Bronchial epithelial cell (primary cell): ENCODE data around the gene BCL7B. TPM values are rescaled to one million over a fixed set of nuclear protein-coding genes. Genes with fewer than 3 reads are reported as not detected.
"Not testable (repeated sequence)": the region's sequence is repeated elsewhere in the genome, so short reads cannot be mapped to it uniquely, and the experiment has no call there.

Experiments used
- DNase-seq: peaks from one replicate; pipeline ENCODE4 v3.0.0-alpha.2; 2010; ENCODE audit warnings: low read depth
- FAIRE-seq: peaks from 2 replicates; lab custom pipeline; 2011; peaks lifted over from hg19 to GRCh38; lab: Jason Lieb, UNC
- H3K27me3 ChIP-seq: 2 replicates; pipeline ENCODE4 v1.5.1; 2011; ENCODE audit warnings: low read length; ENCODE audit not compliant: control insufficient read depth, insufficient read depth
- H3K36me3 ChIP-seq: 2 replicates; pipeline ENCODE4 v1.5.1; 2011; ENCODE audit warnings: low read length; ENCODE audit not compliant: control insufficient read depth, insufficient read depth
- H3K4me3 ChIP-seq: 2 replicates; pipeline ENCODE4 v1.5.1; 2011; ENCODE audit warnings: mild to moderate bottlenecking, low read depth, low read length, control low read depth
- CTCF ChIP-seq: IDR thresholded peaks from 2 replicates; pipeline ENCODE4 v1.5.1; 2011; ENCODE audit warnings: mild to moderate bottlenecking, moderate library complexity, low read length, control low read depth, inconsistent platforms; ENCODE audit not compliant: insufficient read depth, severe bottlenecking
- total RNA-seq: library from RNA; depleted of rRNA; stranded (reverse); fragments of >200 nt; gene quantifications from 2 replicates; pipeline ENCODE4 v1.2.1, GENCODE V29; 2014

BCL7B gene
- total RNA-seq, 1 donor from 2014 or later = 21.3 TPM

- H3K36me3 ChIP-seq = no peaks in the 10 kb centered on the region
- no peak overlapping the region for H3K4me3 ChIP-seq
- no peaks in the 10 kb centered on the region for H3K27me3 ChIP-seq
- FAIRE-seq (no peak), DNase-seq (no peak)
- no peak for TF ChIP-seq CTCF
Observed at GRCh38 chr7:73585196-73585595, 27.7 kb upstream of the BCL7B start.

DNA sequence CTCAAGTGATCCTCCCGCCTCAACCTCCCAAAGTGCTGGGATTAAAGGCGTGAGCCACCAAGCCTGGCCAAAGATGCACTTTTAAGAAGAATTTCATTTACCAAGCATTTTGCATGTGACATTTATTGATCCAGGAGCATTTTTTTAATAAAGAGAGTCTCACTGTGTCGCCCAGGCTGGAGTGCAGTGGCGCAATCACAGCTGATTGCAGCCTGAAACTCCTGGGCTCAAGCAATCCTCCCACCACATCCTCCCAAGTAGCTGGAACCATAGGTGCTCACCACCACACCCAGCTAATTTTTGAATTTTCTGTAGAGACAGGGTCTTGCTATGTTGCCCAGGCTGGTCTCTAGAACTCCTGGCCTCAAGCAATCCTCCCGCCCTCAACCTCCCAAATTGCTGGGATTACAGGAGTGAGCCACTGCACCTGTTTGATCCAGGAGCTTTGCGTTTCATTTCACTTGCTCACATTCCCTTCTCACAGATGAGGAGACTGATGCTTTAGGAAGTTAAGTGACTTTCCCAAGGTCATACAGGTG lies 25.2 kb upstream of the BCL7B start:
- H3K36me3 ChIP-seq = no peaks in the 10 kb centered on the region
- no peak for TF ChIP-seq CTCF
- FAIRE-seq = no peak
- H3K4me3 ChIP-seq = no peak overlapping the region
- no peak for DNase-seq
- no peaks in the 10 kb centered on the region for H3K27me3 ChIP-seq

DNA sequence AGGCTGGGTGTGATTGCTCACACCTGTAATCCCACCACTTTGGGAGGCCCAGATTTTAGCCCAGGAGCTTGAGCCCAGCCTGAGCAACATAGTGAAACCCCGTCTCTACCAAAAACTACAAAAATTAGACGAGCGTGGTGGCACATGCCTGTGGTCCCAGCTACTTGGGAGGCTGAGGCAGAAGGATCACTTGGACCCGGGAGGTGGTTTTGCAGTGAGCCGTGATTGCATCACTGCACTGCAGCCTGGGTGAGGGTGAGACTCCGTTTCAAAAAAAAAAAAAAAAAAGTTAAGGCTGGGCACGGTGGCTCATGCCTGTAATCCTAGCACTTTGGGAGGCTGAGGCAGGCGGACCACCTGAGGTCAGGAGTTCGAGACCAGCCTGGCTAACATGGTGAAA lies 23.5 kb upstream of the BCL7B start:
- H3K4me3 ChIP-seq, H3K36me3 ChIP-seq, FAIRE-seq, DNase-seq, H3K27me3 ChIP-seq: not testable (repeated sequence)

DNA sequence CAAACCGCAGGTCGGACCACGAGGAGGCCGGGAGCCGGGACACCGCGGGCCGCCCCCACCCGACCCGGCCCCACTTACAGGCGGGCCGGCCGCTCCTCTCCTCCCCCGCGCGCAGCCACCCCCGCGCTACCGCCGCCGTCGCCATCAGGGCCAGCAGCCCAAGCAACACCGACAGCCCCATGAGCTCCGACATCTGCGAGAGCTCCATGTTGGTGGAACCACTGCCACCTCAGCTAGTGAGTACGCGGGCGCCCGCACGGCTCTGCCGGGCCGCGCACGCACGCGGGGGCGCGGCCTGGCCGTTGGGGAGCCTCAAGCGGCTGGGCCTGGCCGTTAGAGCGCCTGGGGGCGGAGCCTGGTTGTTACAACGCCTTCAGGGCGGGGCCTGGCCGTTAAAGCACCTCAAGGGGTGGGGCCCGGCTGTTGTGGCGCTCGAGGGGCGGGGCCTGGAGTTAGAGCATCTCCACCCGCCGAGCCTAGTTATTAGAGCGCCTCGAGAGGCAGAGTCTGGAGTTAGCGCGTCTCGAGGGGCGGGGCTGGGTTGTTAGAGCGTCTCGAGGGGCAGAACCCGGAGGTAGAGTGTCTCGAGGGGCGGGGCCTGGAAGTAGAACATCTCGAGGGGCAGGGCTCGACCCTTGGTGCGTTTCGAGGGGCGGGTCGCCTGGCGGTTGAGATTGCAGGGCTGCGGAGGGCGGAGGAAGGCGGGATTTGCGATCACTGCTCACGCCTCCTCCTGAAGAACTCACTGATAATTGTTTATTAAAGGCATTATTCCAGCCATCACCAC lies 21.0 kb upstream of the BCL7B start, which contains the start of gene TBL2:
Gene TBL2, minus strand, starts transcription at position 238 of the 787 bp plus-strand sequence. Its CDS starts 30 bp downstream, at position 208.
- Histone ChIP-seq H3K4me3 (peak within 1 kb of the TSS; percentile 52), H3K36me3 (peaks cover 13% of the 10 kb centered on the region), H3K27me3 (no peaks in the 10 kb centered on the region)
- FAIRE-seq (no peak), DNase-seq (peak; percentile 90)
- peak; percentile 28 for TF ChIP-seq CTCF

- Histone ChIP-seq H3K27me3 (no peaks in the 10 kb centered on the region), H3K4me3 (peak overlapping the region; percentile 52), H3K36me3 (peaks cover 20% of the 10 kb centered on the region)
- TF ChIP-seq CTCF = no peak
- DNase-seq (no peak), FAIRE-seq (no peak)
Observed at GRCh38 chr7:73577627-73578341, 20.3 kb upstream of the BCL7B start.

DNA sequence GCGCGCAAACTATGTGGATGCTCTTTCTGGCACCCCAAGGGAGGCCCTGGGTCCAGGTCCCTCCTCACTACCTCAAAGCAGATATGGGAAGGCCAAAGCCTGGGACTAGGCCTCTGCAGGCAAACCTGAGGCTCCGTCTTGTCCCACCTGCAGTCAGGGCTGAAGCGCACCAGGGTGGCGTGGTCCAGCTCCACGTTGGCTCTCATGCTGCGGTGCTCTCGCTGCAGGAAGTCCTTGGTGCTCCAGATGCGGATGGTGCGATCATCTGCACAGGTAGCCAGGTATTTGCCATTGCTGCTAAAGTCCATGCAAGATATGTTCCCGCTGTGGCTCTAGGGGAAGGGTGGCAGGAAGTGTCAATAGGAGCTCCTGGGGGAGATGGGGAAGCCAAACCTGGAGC lies 16.3 kb upstream of the BCL7B start:
- no peak for FAIRE-seq
- no peak for DNase-seq
- Histone ChIP-seq H3K36me3 (peaks cover 29% of the 10 kb centered on the region), H3K4me3 (no peak overlapping the region), H3K27me3 (no peaks in the 10 kb centered on the region)
- no peak for TF ChIP-seq CTCF
